HG03064 (cell line): ENCODE data around the gene IGSF9.

ENCODE experiments used
- ATAC-seq: cut with Tn5 transposase; IDR thresholded peaks from one replicate; pipeline ENCODE4 v1.9.1; 2021; ENCODE audit warnings: low read depth; ENCODE audit not compliant: unreplicated experiment

IGSF9 gene

GRCh38 chr1:159946242-159947187, 1.1 kb upstream of the IGSF9 start:
- ATAC-seq = no peak

GRCh38 chr1:159944623-159945455, 574 bp downstream of the IGSF9 start:
- ATAC-seq = no peak

GRCh38 chr1:159943908-159944622, 1.3 kb downstream of the IGSF9 start:
- no peak for ATAC-seq

GRCh38 chr1:159943278-159943640, 2.2 kb downstream of the IGSF9 start:
- ATAC-seq = no peak

GRCh38 chr1:159942632-159943277, 2.7 kb downstream of the IGSF9 start:
- ATAC-seq = no peak

GRCh38 chr1:159941591-159942560, 3.5 kb downstream of the IGSF9 start:
- no peak for ATAC-seq

- no peak for ATAC-seq
These were observed 4.3 kb downstream of the IGSF9 start for GRCh38 chr1:159941141-159941540.

- ATAC-seq = no peak
These were observed 5.3 kb downstream of the IGSF9 start for GRCh38 chr1:159940006-159940620.

- no peak for ATAC-seq
These were observed 5.8 kb downstream of the IGSF9 start for GRCh38 chr1:159939678-159940002.

- ATAC-seq = no peak
These were observed 6.3 kb downstream of the IGSF9 start for GRCh38 chr1:159938905-159939677.

- ATAC-seq = no peak
These were observed 7.1 kb downstream of the IGSF9 start for GRCh38 chr1:159938211-159938852.

GRCh38 chr1:159937054-159937750, 8.2 kb downstream of the IGSF9 start:
- no peak for ATAC-seq

- ATAC-seq = no peak
These were observed 9.0 kb downstream of the IGSF9 start for GRCh38 chr1:159936273-159936904.

- ATAC-seq = no peak
These were observed 9.6 kb downstream of the IGSF9 start for GRCh38 chr1:159935719-159936272.

- ATAC-seq = no peak
These were observed 10.1 kb downstream of the IGSF9 start for GRCh38 chr1:159935305-159935704.
